Endothelial cell (in vitro differentiated cells): ENCODE data around the gene C21orf58. TPM values are rescaled to one million over a fixed set of nuclear protein-coding genes. Genes with fewer than 3 reads are reported as not detected.

Experiments used
- DNase-seq: peaks from one replicate; pipeline ENCODE4 v3.0.0; 2021; ENCODE audit warnings: low spot score
- H3K27ac Mint-ChIP-seq: one replicate; pipeline ENCODE4 v1.8.0; 2021; ENCODE audit warnings: mixed read lengths, inconsistent platforms; ENCODE audit not compliant: unreplicated experiment
- H3K27me3 Mint-ChIP-seq: one replicate; pipeline ENCODE4 v1.8.0; 2021; ENCODE audit warnings: mild to moderate bottlenecking, moderate library complexity, mixed read lengths, inconsistent platforms; ENCODE audit not compliant: unreplicated experiment
- H3K36me3 Mint-ChIP-seq: one replicate; pipeline ENCODE4 v1.8.0; 2021; ENCODE audit warnings: mild to moderate bottlenecking, low read depth, mixed read lengths, inconsistent platforms; ENCODE audit not compliant: unreplicated experiment
- H3K4me1 Mint-ChIP-seq: one replicate; pipeline ENCODE4 v1.8.0; 2021; ENCODE audit warnings: mild to moderate bottlenecking, mixed read lengths, inconsistent platforms; ENCODE audit not compliant: unreplicated experiment
- H3K4me3 Mint-ChIP-seq: one replicate; pipeline ENCODE4 v1.8.0; 2021; ENCODE audit warnings: mild to moderate bottlenecking, mixed read lengths, inconsistent platforms; ENCODE audit not compliant: unreplicated experiment
- H3K9me3 Mint-ChIP-seq: one replicate; pipeline ENCODE4 v1.8.0; 2021; ENCODE audit warnings: mixed read lengths, inconsistent platforms; ENCODE audit not compliant: unreplicated experiment
- CTCF ChIP-seq: fragments of 200-600 bp; sonication (generic); IDR thresholded peaks from one replicate; pipeline ENCODE4 v1.5.0; 2021; ENCODE audit warnings: antibody characterized with exemption; ENCODE audit not compliant: unreplicated experiment
- total RNA-seq: library from RNA; stranded (reverse); fragmentation: NEBNext Ultra II Directional; extraction: Animal tissue kit (Norgen Biotek cat#: 25700); gene quantifications from one replicate; pipeline ENCODE4 v1.2.1, GENCODE V29; 2021; ENCODE audit not compliant: unreplicated experiment

Gene C21orf58
- total RNA-seq, 1 donor from 2014 or later = 5.9 TPM

GRCh38 chr21:46304437-46304836, 19.2 kb downstream of the C21orf58 start:
- no peak for DNase-seq
- Mint-ChIP-seq H3K4me1 (no peaks in the 10 kb centered on the region), H3K27ac (no peak overlapping the region), H3K27me3 (no peaks in the 10 kb centered on the region), H3K9me3 (no peaks in the 10 kb centered on the region), H3K36me3 (peaks cover 12% of the 10 kb centered on the region), H3K4me3 (no peak overlapping the region)
- TF ChIP-seq CTCF = no peak

- Mint-ChIP-seq H3K27ac (no peak overlapping the region), H3K4me1 (peaks cover 2% of the 10 kb centered on the region), H3K27me3 (peaks cover 2% of the 10 kb centered on the region), H3K36me3 (peaks cover 12% of the 10 kb centered on the region), H3K9me3 (no peaks in the 10 kb centered on the region), H3K4me3 (no peak overlapping the region)
- DNase-seq = no peak
- no peak for TF ChIP-seq CTCF
Observed at GRCh38 chr21:46301759-46302158, 21.9 kb downstream of the C21orf58 start.

- DNase-seq = no peak
- Mint-ChIP-seq H3K36me3 (peaks cover 9% of the 10 kb centered on the region), H3K4me3 (no peak overlapping the region), H3K27me3 (peaks cover 6% of the 10 kb centered on the region), H3K4me1 (peaks cover 2% of the 10 kb centered on the region), H3K27ac (no peak overlapping the region), H3K9me3 (no peaks in the 10 kb centered on the region)
- no peak for TF ChIP-seq CTCF
Observed at GRCh38 chr21:46299167-46299566, 24.5 kb downstream of the C21orf58 start.

GRCh38 chr21:46297338-46298271, 26.1 kb downstream of the C21orf58 start:
- peaks cover 6% of the 10 kb centered on the region for H3K27me3 Mint-ChIP-seq
- DNase-seq = peak; percentile 33
- peaks cover 9% of the 10 kb centered on the region for H3K36me3 Mint-ChIP-seq
- H3K9me3 Mint-ChIP-seq = no peaks in the 10 kb centered on the region
- H3K4me1 Mint-ChIP-seq = peaks cover 2% of the 10 kb centered on the region
- H3K4me3 Mint-ChIP-seq = peak overlapping the region; percentile 78
- TF ChIP-seq CTCF = no peak
- peak overlapping the region; percentile 52 for H3K27ac Mint-ChIP-seq
